Panc1 (cell line): ENCODE data around the gene CLIC1. TPM values are rescaled to one million over a fixed set of nuclear protein-coding genes. Genes with fewer than 3 reads are reported as not detected.

Experiments used
- ATAC-seq: fragments of 200-7000 bp; cut with Tn5 transposase; 2 replicates; pipeline ENCODE4 v1.9.1; 2020; ENCODE audit warnings: mild to moderate bottlenecking, moderate library complexity
- BruUV-seq: library from RNA; stranded (reverse); fragments of 400-500 nt; replicated peaks from 2 replicates; lab custom pipeline; 2021; lab: Mats Ljungman, UMichigan
- CTCF ChIA-PET: fragments of 300-600 bp; sonication (Branson Sonifier 250); formaldehyde crosslinking; loops from one replicate; lab custom pipeline; 2022; ENCODE audit warnings: antibody characterized with exemption; lab: Charles Lee
- POLR2A ChIA-PET: fragments of 300-600 bp; sonication (Branson Sonifier 250); formaldehyde crosslinking; loops from one replicate; lab custom pipeline; 2022; ENCODE audit warnings: antibody characterized with exemption; lab: Charles Lee
- DNase-seq: peaks from one replicate; pipeline ENCODE4 v3.0.0-alpha.2; 2010; ENCODE audit warnings: low read depth, low spot score
- H3K27ac ChIP-seq: 2 replicates; pipeline ENCODE4 v1.5.1; 2011; ENCODE audit warnings: mild to moderate bottlenecking, low read length, inconsistent platforms
- H3K27me3 ChIP-seq: fragments of 200-500 bp; sonication (Bioruptor generic); 2 replicates; pipeline ENCODE4 v1.6.0; 2014; ENCODE audit warnings: low read length, inconsistent platforms; ENCODE audit not compliant: control insufficient read depth, insufficient read depth
- H3K36me3 ChIP-seq: fragments of 200-500 bp; sonication (Bioruptor generic); 2 replicates; pipeline ENCODE4 v1.5.1; 2014; ENCODE audit warnings: inconsistent platforms, mild to moderate bottlenecking, low read length, moderate library complexity; ENCODE audit not compliant: control insufficient read depth, insufficient read depth
- H3K4me1 ChIP-seq: 2 replicates; pipeline ENCODE4 v1.5.1; 2011; ENCODE audit warnings: inconsistent platforms, mild to moderate bottlenecking, low read length, moderate library complexity; ENCODE audit not compliant: control insufficient read depth, insufficient read depth
- H3K4me3 ChIP-seq, 2 experiments: 2 replicates each; pipeline ENCODE4 v1.5.1; 2011 to 2012; ENCODE audit warnings: low read depth in 2 of 2, low read length in 2 of 2, mild to moderate bottlenecking in 2 of 2, inconsistent platforms in 1 of 2, moderate library complexity in 1 of 2
- H3K9me3 ChIP-seq: fragments of 200-500 bp; sonication (Bioruptor generic); 2 replicates; pipeline ENCODE4 v1.5.1; 2014; ENCODE audit warnings: low read depth, mild to moderate bottlenecking, inconsistent platforms, low read length, moderate library complexity; ENCODE audit not compliant: control insufficient read depth, insufficient read depth
- POLR2AphosphoS5 ChIP-seq: IDR thresholded peaks from 2 replicates; pipeline ENCODE4 v1.6.1; 2012; ENCODE audit warnings: mild to moderate bottlenecking, low read depth, low read length, moderate library complexity
- REST ChIP-seq, 2 experiments: IDR thresholded peaks; 2 replicates each; pipeline ENCODE4 v1.6.1; 2011 to 2012; ENCODE audit warnings: low read depth in 2 of 2, control low read depth in 1 of 2, low read length in 1 of 2, mild to moderate bottlenecking in 1 of 2, moderate library complexity in 1 of 2; ENCODE audit not compliant: insufficient read depth in 1 of 2
- SIN3A ChIP-seq: IDR thresholded peaks from 2 replicates; pipeline ENCODE4 v1.6.1; 2012; ENCODE audit warnings: low read depth, mild to moderate bottlenecking, low read length, moderate library complexity, borderline replicate concordance; ENCODE audit not compliant: insufficient read depth
- TCF7L2 ChIP-seq: IDR thresholded peaks from 2 replicates; pipeline ENCODE4 v1.6.1; 2011; ENCODE audit warnings: mild to moderate bottlenecking, low read depth, low read length, inconsistent platforms
- in situ Hi-C: cut with HindIII; loops from 2 replicates; pipeline ENCODE4 v1.10.0; 2016; ENCODE audit warnings: low sequenced_read_pairs, low pct_unique_long_range_greater_than_20kb
- intact Hi-C: fragments of 100-400 bp; cut with micrococcal nuclease; formaldehyde crosslinking; loops from one replicate; pipeline ENCODE4 v1.10.0; 2022; ENCODE audit not compliant: unreplicated experiment
- total RNA-seq: library from RNA; stranded (reverse); gene quantifications from one replicate; pipeline ENCODE4 v1.2.1, GENCODE V29; 2021; ENCODE audit not compliant: unreplicated experiment
- TF ChIP-seq, protein P1 (sequence below): fragments of 450-650 bp; IDR thresholded peaks from 2 replicates; pipeline ENCODE4 v1.5.1; 2017; ENCODE audit warnings: mild to moderate bottlenecking

Gene CLIC1
- total RNA-seq, 1 experiment from 2014 or later: 583 TPM

- ChIA-PET POLR2A (interaction anchor here (0.5 to 0.6 kb wide), 2 partner anchors 61 to 897 kb away, joined by 7 to 11 read pairs; partner anchors contain the start of gene LY6G5C), CTCF (no interaction called here)
- TF ChIP-seq REST (IDR thresholded peaks at IDR 0.05; ENCODE audit: insufficient read depth in 1 of 2, low read depth in 2 of 2, low read length in 1 of 2): no peak
- no peak for TF ChIP-seq SIN3A
- TF ChIP-seq POLR2AphosphoS5: no peak
- no peak for TF ChIP-seq TCF7L2
- TF ChIP-seq, protein P1, sequence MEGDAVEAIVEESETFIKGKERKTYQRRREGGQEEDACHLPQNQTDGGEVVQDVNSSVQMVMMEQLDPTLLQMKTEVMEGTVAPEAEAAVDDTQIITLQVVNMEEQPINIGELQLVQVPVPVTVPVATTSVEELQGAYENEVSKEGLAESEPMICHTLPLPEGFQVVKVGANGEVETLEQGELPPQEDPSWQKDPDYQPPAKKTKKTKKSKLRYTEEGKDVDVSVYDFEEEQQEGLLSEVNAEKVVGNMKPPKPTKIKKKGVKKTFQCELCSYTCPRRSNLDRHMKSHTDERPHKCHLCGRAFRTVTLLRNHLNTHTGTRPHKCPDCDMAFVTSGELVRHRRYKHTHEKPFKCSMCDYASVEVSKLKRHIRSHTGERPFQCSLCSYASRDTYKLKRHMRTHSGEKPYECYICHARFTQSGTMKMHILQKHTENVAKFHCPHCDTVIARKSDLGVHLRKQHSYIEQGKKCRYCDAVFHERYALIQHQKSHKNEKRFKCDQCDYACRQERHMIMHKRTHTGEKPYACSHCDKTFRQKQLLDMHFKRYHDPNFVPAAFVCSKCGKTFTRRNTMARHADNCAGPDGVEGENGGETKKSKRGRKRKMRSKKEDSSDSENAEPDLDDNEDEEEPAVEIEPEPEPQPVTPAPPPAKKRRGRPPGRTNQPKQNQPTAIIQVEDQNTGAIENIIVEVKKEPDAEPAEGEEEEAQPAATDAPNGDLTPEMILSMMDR: no peak
Measured at GRCh38 chr6:31741815-31742214, 5.5 kb upstream of the CLIC1 start.

DNA sequence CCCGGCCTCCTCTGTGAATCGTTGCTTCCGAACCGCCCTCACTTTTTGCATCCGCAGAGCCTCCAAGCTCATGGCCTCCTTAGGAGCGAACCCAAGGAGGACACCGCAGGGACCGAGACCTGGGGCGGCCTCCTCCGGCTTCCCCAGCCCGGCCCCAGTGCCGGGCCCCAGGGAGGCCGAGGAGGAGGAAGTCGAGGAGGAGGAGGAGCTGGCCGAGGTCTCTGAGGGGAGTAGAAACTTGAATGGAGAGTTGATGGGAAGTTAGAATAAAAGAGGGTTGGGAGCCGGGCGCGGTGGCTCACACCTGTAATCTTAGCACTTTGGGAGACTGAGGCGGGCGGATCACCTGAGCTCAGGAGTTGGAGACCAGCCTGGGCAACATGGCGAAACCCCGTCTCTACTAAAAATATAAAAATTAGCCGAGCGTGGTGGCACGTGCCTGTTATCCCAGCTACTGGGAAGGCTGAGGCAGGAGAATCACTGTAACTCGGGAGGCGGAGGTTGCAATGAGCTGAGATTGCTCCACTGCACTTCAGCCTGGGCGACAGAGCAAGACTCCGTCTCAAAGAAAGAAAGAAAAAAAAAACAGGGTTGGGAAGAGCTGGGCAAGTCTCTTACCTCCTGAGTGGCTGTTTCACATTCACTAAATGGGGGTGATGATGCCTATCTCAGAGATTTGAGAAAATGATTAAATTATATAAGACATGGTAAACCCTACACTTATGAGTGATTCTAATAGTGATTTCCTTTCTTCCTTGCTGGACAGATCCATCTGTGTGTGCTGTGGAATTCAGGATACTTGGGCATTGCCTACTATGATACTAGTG is 4.3 kb upstream of the CLIC1 start:
- POLR2A ChIA-PET: interaction anchor here (1.5 kb wide), 1 partner anchor 10 kb away, joined by 5 read pairs; no protein-coding TSS in a partner anchor
- Histone ChIP-seq H3K36me3 (peaks cover 4% of the 10 kb centered on the region; the same call in 1 of the 2 replicates), H3K27me3 (no peaks in the 10 kb centered on the region), H3K4me3 (peak overlapping the region; percentile 79 to 90), H3K27ac (peak overlapping the region; percentile 85), H3K4me1 (peaks cover 32% of the 10 kb centered on the region), H3K9me3 (no peaks in the 10 kb centered on the region)
- intact Hi-C loops (no loop called here), in situ Hi-C loops (no loop called here)
- TF ChIP-seq TCF7L2: no peak
- no peak for TF ChIP-seq SIN3A
- 0 out of 2 replicates have a peak, but pooled peaks have one; percentile 16 for TF ChIP-seq POLR2AphosphoS5
- TF ChIP-seq REST (IDR thresholded peaks at IDR 0.05; ENCODE audit: insufficient read depth in 1 of 2, low read depth in 2 of 2, low read length in 1 of 2): peak in 1 of 2 experiments; percentile 43; a peak in 1 of 4 replicates
- TF ChIP-seq, protein P1: no peak
- DNase-seq: no peak
- no peak for ATAC-seq
- BruUV-seq: no TSS peak
- CTCF ChIA-PET: no interaction called here

More at GRCh38 chr6:31741815-31742214, 5.5 kb upstream of the CLIC1 start:
- in situ Hi-C loops: no loop called here
- BruUV-seq: TSS peak; percentile 32
- H3K27me3 ChIP-seq: no peaks in the 10 kb centered on the region
- ATAC-seq (no peak), DNase-seq (no peak)
- intact Hi-C loops: no loop called here
- H3K27ac ChIP-seq: no peak overlapping the region
- no peaks in the 10 kb centered on the region for H3K9me3 ChIP-seq
- H3K36me3 ChIP-seq: no peaks in the 10 kb centered on the region
- H3K4me1 ChIP-seq: peaks cover 27% of the 10 kb centered on the region
- H3K4me3 ChIP-seq: no peak overlapping the region
